Amniotic stem cell (primary cell): Measurements from ENCODE around the gene CYB5RL.
"Not testable (repeated sequence)": the region's sequence is repeated elsewhere in the genome, so short reads cannot be mapped to it uniquely, and the experiment has no call there.

Experiments used
- DNase-seq: peaks from one replicate; lab custom pipeline; 2025; lab: John Stamatoyannopoulos, UW

The CYB5RL gene

GRCh38 chr1:54186056-54186455 is 13.8 kb downstream of the CYB5RL start:
- DNase-seq: no peak

DNA sequence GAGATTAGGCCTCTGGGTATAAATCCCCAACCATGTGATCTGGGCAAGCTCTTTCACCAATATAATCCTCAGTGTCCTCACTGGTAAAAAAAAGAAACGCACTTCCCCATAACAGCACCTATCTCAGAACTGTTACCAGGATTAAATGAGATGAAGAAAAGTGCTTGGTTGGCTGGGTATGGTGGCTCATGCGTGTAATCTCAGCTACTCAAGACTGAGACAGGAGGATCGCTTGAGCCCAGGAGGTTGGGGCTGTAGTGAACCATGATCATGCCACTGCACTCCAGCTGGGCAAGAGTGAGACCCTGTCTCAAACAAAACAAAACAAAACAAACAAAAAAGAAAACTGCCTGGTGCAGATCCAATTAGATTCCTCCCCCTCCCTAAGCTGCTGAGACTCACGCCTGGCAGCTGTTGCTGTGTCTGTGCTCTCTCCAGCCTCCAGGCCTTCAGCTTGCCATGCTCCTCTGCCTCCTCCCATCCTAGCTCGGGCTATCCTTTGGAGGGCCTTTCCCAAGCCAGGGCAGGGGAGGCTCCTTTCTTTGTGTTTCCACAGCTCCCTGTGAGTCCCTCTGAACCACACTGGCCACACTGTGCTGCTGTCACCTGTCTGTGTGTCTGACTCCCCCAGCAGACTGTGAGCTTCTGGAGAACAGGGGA is 19.0 kb downstream of the CYB5RL start:
- DNase-seq: no peak

GRCh38 chr1:54178296-54179070 is 21.3 kb downstream of the CYB5RL start:
- no peak for DNase-seq

DNA sequence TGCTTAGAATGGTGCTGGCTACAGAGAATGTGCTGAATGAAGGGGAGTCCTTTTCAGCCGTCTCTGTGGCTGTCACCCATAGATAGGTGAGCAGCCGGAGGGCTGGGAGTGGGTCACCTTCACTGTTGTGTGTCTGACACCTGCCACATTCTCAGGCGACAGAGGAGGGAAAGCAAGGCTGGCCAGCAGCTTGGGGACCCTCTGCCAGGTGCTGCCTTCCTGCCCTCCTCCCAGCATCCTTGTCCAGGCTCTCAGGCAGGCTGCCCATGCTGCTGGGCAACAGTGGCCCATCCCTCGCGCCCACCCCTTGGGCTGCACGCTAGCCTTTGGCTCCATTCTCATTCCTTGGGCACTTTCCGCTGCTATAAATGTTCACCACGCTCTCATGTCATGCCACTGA is 22.1 kb downstream of the CYB5RL start:
- no peak for DNase-seq

- no peak for DNase-seq
Measured at GRCh38 chr1:54176621-54177327, 23.1 kb downstream of the CYB5RL start.

GRCh38 chr1:54174106-54174505 is 25.7 kb downstream of the CYB5RL start:
- DNase-seq: no peak

DNA sequence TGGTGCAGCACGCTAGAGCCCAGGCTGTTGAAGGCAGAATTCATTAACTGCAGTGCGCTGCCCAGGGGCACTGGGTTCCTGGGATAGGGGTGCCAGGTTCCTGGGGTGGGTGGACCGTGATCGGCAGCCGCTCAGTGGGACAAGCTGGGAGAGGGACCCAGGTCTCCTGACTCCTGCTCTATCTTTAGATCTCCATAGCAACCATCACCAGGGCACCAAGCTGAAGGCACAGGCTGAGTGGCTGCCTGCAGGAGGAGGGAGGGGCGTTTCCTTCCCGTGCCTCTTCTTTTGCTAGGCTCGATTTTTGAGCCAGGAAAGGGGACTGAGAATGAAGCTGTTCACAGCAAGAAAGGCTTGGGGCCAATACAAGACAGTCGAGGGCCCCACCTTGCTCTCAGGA is 26.1 kb downstream of the CYB5RL start:
- DNase-seq: no peak

DNA sequence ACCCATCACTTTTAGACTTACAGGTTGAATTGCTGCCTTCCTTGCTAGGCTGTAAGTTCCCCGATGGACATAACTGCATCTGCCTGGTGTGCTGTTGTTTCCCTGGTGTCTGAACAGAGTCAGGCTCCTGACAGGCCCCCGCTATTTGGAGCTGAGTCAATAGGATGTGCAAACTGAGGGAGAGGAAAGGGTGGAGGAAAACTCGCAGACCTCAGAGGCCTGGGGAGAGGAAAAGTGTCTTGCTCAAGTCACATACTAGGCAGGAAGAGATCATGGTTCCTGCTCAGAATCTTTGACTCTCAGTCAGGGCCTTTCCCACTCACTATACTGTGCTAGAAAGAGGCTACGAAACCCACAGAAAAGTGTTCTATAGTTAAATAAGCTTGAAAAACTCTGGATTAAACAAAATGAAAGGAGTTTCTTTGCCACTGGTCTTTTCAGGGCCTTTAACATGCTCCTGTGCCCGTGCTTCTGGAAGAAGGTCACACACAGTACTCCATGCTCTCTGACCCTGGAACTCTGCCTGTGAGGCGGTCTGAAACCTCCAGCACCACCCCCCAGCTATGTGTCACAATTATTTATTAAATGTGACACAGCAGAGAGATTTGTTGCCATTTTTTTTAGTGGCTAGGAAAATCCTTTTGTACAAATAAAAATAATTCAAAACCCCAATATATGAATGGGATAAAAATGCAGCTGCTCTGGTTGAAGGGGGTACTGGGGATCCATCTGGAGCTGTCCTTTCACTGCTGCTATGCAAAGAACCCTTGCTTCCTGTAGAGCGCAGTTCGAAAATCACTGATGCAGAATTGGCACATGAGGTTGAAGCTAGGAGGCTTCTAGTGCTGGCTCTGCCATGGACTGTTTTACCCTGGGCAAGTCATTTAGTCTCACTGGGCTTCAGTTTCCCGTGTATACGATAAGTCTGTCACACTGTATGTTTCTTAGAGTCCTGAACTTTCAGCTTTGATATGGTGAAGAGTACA is 26.9 kb downstream of the CYB5RL start:
- DNase-seq: no peak

- no peak for DNase-seq
Measured at GRCh38 chr1:54171606-54172005, 28.2 kb downstream of the CYB5RL start.

DNA sequence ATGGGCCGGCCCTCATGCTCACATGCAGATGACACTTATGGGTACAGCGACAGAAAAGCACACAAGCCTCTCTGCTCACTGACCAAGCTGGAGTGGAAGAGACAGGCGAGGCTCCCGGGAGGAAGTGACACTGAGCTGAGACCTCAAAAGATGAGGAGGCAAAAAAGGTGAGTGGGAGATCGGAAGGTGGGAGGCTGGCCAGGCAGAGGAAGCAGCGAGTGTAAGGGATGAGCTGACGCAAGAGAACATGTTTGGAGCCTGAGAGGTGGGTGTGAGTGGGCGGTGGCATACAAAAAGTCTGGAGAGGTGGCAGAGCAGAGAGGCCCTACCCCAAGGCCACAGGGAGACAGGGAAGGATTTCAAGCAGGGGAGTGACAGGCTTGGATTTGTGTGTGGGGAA is 28.8 kb downstream of the CYB5RL start:
- DNase-seq: no peak

- DNase-seq: no peak
Measured at GRCh38 chr1:54169068-54169467, 30.8 kb downstream of the CYB5RL start.

- DNase-seq: no peak
Measured at GRCh38 chr1:54168206-54168965, 31.4 kb downstream of the CYB5RL start.

DNA sequence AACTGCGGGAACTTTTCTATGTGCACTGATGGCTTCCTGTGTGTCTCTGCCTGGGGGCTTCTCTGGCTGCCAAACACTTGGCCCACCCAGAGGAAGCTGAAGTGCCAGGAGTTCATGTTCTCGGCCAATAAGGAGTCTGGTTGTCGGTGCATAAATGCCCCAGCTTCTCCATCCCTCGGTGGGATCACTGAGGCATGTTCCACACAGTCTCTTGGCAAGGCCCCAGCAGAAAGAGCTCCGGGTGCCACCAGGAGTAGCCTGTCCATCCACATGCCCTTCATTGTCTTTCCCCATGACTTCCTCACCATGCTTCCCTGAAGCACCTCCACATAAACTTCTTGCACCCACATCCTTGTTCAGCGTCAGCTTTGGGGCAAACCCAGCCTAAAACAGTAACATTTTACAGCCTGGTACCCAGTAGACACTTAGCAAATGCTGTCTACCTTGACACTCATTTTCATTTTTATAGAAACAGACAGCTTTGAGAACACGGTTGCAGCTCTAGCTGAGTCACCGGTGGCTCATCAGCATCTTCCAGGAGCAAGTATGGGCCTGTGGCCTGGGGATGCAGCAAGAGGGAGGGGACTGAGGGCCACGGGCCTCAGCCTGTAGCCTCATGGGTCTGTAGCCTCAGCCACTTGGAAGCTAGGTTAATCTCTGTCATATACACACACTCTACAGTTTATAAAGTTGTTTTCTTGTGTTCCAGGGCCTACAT is 32.2 kb downstream of the CYB5RL start:
- DNase-seq: no peak

DNA sequence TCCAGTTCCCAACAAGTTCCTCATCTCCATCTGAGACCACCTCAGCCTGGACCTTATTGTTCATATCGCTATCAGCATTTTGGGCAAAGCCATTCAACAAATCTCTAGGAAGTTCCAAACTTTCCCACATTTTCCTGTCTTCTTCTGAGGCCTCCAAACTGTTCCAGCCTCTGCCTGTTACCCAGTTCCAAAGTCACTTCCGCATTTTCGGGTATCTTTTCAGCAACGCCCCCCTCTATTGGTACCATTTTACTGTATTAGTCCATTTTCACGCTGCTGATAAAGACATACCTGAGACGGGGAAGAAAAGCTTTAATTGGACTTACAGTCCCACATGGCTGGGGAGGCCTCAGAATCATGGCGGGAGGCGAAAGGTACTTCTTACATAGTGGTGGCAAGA is 33.5 kb downstream of the CYB5RL start:
- DNase-seq: not testable (repeated sequence)

- DNase-seq: no peak
Measured at GRCh38 chr1:54165146-54165545, 34.7 kb downstream of the CYB5RL start.

- no peak for DNase-seq
Measured at GRCh38 chr1:54163573-54163972, 36.3 kb downstream of the CYB5RL start.

- no peak for DNase-seq
Measured at GRCh38 chr1:54163051-54163450, 36.8 kb downstream of the CYB5RL start.

DNA sequence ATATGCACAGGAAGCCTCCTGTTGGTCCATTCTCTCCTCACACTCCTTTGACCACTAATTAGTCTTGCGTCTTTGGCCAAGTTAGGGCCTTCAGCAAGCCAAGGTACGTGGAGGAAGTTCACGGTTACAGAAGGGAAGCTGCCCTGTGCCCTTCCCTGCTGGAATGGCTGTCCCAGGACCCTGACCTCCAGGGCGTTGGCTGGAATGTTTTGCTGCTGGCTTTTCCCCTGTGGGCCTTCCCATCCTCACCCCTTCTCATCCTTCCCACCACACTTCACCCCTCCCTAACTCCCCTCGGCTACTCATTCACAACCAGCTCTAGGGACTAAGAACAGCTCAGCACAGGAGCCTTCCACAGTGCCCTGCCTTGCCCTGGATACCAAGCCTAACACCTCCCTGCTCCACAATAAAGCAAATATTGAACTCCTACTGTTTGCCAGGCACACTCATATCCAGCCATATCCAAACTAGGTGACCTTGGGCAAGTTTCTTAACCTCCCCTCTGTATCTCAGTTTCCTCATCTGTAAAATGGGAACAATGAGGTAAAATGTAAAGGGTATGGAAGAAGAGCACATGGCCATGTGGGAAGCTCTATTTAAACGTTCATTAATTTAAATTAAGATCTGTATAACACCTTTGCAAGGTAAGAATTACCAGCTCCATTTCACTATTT is 38.2 kb downstream of the CYB5RL start:
- no peak for DNase-seq

DNA sequence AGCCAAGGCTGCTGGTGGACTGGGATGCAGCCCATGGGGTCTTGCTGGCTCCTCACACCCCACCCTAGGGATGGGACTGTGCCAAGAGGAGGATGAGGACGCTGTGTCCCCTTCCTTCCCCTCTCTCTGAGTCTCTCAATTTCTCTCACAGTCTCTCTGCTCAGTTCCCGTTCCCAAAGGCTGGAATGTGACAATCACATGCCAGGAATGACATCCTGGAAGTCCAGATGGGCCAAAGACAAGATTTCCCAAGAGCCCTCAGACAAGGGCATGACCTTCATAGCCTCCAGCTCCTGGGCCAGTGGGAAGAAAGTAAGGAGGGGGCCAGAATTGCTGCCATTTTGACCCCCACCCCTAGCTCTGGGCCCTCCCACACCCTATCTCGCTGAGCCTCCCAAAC is 39.5 kb downstream of the CYB5RL start:
- DNase-seq: no peak
